Measurements from ENCODE around the gene POLG2.
"Not testable (repeated sequence)": the region's sequence is repeated elsewhere in the genome, so short reads cannot be mapped to it uniquely, and the experiment has no call there.

POLG2 gene

GRCh38 chr17:64498308-64499203, 1.7 kb upstream of the POLG2 start:
- TF ChIP-seq FOXK2 (IDR thresholded peaks at IDR 0.05): no peak
- peak; percentile 45; the same call in 1 of the 2 replicates for TF ChIP-seq BHLHE40 (IDR thresholded peaks at IDR 0.05; ENCODE audit: borderline replicate concordance)
- no peak for TF ChIP-seq FOXM1 (IDR thresholded peaks at IDR 0.05; ENCODE audit: borderline replicate concordance)
- TF ChIP-seq NFRKB (IDR thresholded peaks at IDR 0.05): peak; percentile 45; the same call in 1 of the 2 replicates
- POLR2A ChIA-PET: interaction anchor here (2.6 to 5.6 kb wide), 2 partner anchors 8 to 151 kb away, joined by 8 to 153 read pairs; partner anchors contain the start of genes CEP95 and DDX5
- no peak for DNase-seq (ENCODE audit: extremely low spot score)
- CTCF ChIA-PET: interaction anchor here (1.1 to 3.6 kb wide), 2 partner anchors 8 to 78 kb away, joined by 4 to 16 read pairs; partner anchors contain the start of gene CEP95

- DNase-seq (ENCODE audit: extremely low spot score): no peak
- TF ChIP-seq TARDBP (IDR thresholded peaks at IDR 0.05) (no peak), ELF4 (IDR thresholded peaks at IDR 0.05) (no peak), L3MBTL2 (conservative IDR thresholded peaks at IDR 0.05) (no peak), ARNT (IDR thresholded peaks at IDR 0.05) (no peak), HDGF (IDR thresholded peaks at IDR 0.05; ENCODE audit: borderline replicate concordance) (no peak), FOXK2 (IDR thresholded peaks at IDR 0.05) (no peak), SUZ12 (IDR thresholded peaks at IDR 0.05) (no peak), CTBP1 (IDR thresholded peaks at IDR 0.05; ENCODE audit: borderline replicate concordance) (no peak), PKNOX1 (IDR thresholded peaks at IDR 0.05) (no peak), BHLHE40 (IDR thresholded peaks at IDR 0.05; ENCODE audit: borderline replicate concordance) (no peak), ZNF384 (IDR thresholded peaks at IDR 0.05) (no peak), FOXM1 (IDR thresholded peaks at IDR 0.05; ENCODE audit: borderline replicate concordance) (no peak), NFRKB (IDR thresholded peaks at IDR 0.05) (no peak), LEF1 (IDR thresholded peaks at IDR 0.05; ENCODE audit: borderline replicate concordance) (no peak), SP1 (IDR thresholded peaks at IDR 0.05) (no peak), FOXA1 (IDR thresholded peaks at IDR 0.05) (no peak)
- ChIA-PET POLR2A (interaction anchor here (0.6 to 5.6 kb wide), 9 partner anchors 9 to 164 kb away, joined by 3 to 153 read pairs (median 4); partner anchors contain the start of genes CEP95, DDX5 and SMURF2), CTCF (interaction anchor here (0.5 to 3.6 kb wide), 4 partner anchors 9 to 215 kb away, joined by 3 to 16 read pairs (median 4); partner anchors contain the start of gene CEP95)
These were observed 746 bp upstream of the POLG2 start for GRCh38 chr17:64497565-64498035.

GRCh38 chr17:64496348-64496785, 487 bp downstream of the POLG2 start:
- ChIA-PET POLR2A (interaction anchor here (0.9 to 5.6 kb wide), 9 partner anchors 10 to 158 kb away, joined by 3 to 153 read pairs (median 3); partner anchors contain the start of genes CEP95 and DDX5), CTCF (interaction anchor here (0.7 to 3.6 kb wide), 3 partner anchors 9 to 76 kb away, joined by 3 to 16 read pairs (median 4); no protein-coding TSS in a partner anchor)
- DNase-seq (ENCODE audit: extremely low spot score): no peak
- TF ChIP-seq SP1 (IDR thresholded peaks at IDR 0.05) (no peak), BHLHE40 (IDR thresholded peaks at IDR 0.05; ENCODE audit: borderline replicate concordance) (no peak), TARDBP (IDR thresholded peaks at IDR 0.05) (no peak), FOXA1 (IDR thresholded peaks at IDR 0.05) (no peak), HDGF (IDR thresholded peaks at IDR 0.05; ENCODE audit: borderline replicate concordance) (no peak), ELF4 (IDR thresholded peaks at IDR 0.05) (no peak), LEF1 (IDR thresholded peaks at IDR 0.05; ENCODE audit: borderline replicate concordance) (no peak), CTBP1 (IDR thresholded peaks at IDR 0.05; ENCODE audit: borderline replicate concordance) (no peak), ARNT (IDR thresholded peaks at IDR 0.05) (no peak)

- DNase-seq (ENCODE audit: extremely low spot score); CTCF ChIA-PET: not testable (repeated sequence)
- POLR2A ChIA-PET: interaction anchor here (5.6 kb wide), 1 partner anchor 11 kb away, joined by 153 read pairs; the partner anchor contains the start of genes CEP95 and DDX5
These were observed 1.6 kb downstream of the POLG2 start for GRCh38 chr17:64495300-64495699.

GRCh38 chr17:64494121-64494520, 2.7 kb downstream of the POLG2 start:
- POLR2A ChIA-PET: interaction anchor here (5.6 kb wide), 1 partner anchor 12 kb away, joined by 153 read pairs; the partner anchor contains the start of genes CEP95 and DDX5

More at GRCh38 chr17:64494121-64494520, 2.7 kb downstream of the POLG2 start:
- no peak for TF ChIP-seq PKNOX1 (IDR thresholded peaks at IDR 0.05)
- TF ChIP-seq ARNT (IDR thresholded peaks at IDR 0.05): no peak
- no peak for TF ChIP-seq ELF4 (IDR thresholded peaks at IDR 0.05)
- no peak for TF ChIP-seq SP1 (IDR thresholded peaks at IDR 0.05)
- TF ChIP-seq TARDBP (IDR thresholded peaks at IDR 0.05): no peak
- TF ChIP-seq FOXA1 (IDR thresholded peaks at IDR 0.05): no peak
- no peak for TF ChIP-seq L3MBTL2 (conservative IDR thresholded peaks at IDR 0.05)
- TF ChIP-seq BHLHE40 (IDR thresholded peaks at IDR 0.05; ENCODE audit: borderline replicate concordance): no peak
- no peak for TF ChIP-seq CTBP1 (IDR thresholded peaks at IDR 0.05; ENCODE audit: borderline replicate concordance)
- no peak for TF ChIP-seq NFRKB (IDR thresholded peaks at IDR 0.05)
- no peak for TF ChIP-seq FOXK2 (IDR thresholded peaks at IDR 0.05)
- TF ChIP-seq SUZ12 (IDR thresholded peaks at IDR 0.05): no peak
- TF ChIP-seq HDGF (IDR thresholded peaks at IDR 0.05; ENCODE audit: borderline replicate concordance): no peak
- no peak for TF ChIP-seq LEF1 (IDR thresholded peaks at IDR 0.05; ENCODE audit: borderline replicate concordance)
- no peak for TF ChIP-seq FOXM1 (IDR thresholded peaks at IDR 0.05; ENCODE audit: borderline replicate concordance)
- DNase-seq (ENCODE audit: extremely low spot score): no peak
- CTCF ChIA-PET: interaction anchor here (0.5 kb wide), 1 partner anchor 191 kb away, joined by 3 read pairs; no protein-coding TSS in a partner anchor
